GM18858 (cell line): ENCODE results near the gene PSMG4.

ENCODE experiments used
- ATAC-seq: cut with Tn5 transposase; IDR thresholded peaks from one replicate; pipeline ENCODE4 v1.9.1; 2021; ENCODE audit not compliant: unreplicated experiment

The PSMG4 gene

GRCh38 chr6:3288711-3289663, 30.2 kb downstream of the PSMG4 start:
- no peak for ATAC-seq

GRCh38 chr6:3289664-3290055, 30.9 kb downstream of the PSMG4 start:
- no peak for ATAC-seq

DNA sequence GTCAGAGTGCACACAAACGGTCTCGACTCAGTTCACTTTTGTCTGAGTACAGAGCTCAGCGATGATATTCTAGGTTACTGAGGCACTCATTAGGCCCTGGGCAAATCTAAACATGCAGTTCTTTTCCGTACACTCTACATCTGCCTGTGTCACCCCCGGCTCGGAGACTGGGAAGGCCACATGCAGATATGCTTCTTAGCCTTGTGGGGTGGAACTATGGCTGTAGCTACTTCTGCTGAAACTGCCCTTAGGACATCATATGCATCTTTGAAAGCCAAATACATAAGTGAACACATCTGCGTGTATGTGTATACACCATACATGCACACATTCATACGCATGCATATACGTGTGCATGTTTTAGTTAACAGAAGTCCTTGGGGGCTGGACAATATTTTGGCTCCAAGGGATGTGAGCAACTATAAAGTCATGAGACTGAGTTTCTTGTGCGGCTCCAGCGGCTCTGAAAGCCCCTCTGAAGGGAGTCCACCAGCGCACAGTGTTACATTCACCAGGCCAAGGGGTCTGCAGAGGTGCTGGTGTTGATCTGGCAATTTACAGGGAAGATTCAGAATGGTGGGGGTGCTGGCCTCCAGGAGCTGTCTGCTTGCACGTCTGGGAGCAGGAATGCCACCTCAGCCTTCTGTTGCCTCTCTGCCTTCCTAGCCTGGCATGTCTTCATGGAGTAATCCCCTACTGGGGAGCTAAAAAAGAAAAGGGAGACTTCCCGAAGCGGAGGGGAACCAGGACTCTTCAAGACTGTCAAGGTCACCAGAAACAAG, 31.6 kb downstream of the PSMG4 start:
- ATAC-seq = no peak

DNA sequence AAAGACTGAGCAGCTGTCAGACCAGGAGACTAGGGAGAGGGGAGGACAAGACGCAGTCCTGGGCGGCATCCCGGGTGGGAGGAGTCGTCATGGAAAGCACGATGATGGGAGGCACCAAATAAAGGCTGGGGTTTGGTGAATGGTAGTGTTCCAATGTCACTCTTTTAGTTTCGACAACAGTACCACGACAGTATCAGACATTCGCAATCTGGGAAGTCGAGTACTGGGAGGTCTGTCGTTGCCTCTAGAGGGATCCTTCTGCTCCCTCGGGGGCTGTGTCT, 32.1 kb downstream of the PSMG4 start:
- no peak for ATAC-seq

GRCh38 chr6:3291346-3291745, 32.6 kb downstream of the PSMG4 start:
- no peak for ATAC-seq

DNA sequence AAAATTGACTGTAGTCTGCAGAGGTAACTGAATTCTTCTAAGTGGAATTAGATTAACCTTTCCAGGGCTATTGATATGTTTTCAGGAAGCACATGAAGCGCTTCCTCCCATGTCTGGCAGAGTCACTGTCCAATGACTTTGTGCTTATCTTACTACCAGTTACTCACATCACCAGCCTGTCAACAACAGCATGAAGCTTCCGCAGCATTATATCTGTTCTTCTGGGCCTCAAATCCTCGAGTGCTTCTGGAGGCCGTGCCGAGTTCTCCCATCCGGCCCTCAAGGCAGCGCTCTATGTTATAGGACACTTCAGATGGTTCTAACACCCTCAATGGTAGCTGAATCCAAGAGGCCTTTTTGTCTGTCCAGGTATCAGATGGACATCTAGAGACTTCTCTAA, 33.2 kb downstream of the PSMG4 start:
- ATAC-seq = no peak

- ATAC-seq = no peak
These were observed 33.9 kb downstream of the PSMG4 start for GRCh38 chr6:3292431-3293197.

DNA sequence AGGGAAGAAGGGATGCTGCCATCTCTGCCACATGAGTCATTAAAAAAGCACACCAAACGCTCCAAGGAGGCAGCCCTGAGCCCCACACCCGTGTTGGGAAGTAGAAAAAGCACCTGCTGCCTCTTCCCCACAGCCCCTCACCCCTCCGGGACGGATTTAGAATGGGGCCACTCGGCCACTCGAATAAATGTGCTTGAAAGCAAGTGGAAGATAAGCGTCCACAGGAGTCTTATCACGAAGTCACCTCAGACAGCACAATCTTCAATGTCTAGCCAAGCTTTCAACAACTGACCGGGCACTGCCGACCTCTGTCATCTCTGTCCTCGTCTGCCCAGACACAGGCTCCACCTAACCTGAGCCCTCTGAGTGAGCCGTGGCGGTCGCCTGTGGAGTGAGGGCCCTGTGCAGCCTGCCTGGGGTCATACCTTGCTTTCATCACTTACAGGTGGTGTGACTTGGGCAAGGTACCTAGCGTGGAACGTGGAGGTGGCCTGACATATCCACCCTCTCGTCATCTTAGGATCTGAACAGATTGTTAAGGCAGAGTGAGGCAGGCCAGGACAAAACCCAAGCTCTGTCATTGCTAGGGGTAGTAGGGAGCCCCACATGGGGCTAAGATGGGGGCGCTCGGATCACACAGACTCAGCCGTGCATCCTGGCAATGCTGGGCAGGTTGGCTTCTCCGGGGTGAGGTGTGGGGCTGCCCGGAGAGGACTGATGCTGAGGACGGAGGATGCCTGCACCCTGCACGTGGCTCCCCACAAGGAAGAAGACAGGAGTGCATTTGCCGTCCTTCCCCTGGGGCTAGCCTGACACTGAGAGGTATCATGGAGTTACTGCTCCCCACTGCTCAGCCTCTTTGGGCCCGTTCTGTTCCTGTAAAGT, 34.8 kb downstream of the PSMG4 start:
- ATAC-seq = no peak

DNA sequence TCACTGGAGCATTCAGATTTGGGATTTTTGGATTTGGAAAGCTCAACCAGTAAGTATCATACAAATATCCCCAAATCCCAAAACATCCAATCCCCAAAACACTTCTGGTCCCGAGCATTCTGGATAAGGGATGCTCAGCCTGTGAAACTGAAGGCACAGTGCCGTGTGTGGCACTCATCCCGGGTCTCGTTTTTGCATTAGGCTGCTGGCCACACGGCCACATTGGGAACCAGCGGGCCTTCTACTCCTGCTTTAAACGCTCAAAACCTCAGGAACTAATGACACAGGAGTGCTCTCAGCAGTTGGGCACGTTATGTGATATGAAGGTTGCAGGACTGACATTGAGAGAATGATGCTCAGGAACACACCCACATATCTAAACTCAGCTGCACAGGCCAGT, 35.6 kb downstream of the PSMG4 start:
- no peak for ATAC-seq

- no peak for ATAC-seq
These were observed 36.4 kb downstream of the PSMG4 start for GRCh38 chr6:3294921-3295871.

GRCh38 chr6:3296078-3296477, 37.3 kb downstream of the PSMG4 start:
- no peak for ATAC-seq

- no peak for ATAC-seq
These were observed 37.8 kb downstream of the PSMG4 start for GRCh38 chr6:3296537-3296936.

DNA sequence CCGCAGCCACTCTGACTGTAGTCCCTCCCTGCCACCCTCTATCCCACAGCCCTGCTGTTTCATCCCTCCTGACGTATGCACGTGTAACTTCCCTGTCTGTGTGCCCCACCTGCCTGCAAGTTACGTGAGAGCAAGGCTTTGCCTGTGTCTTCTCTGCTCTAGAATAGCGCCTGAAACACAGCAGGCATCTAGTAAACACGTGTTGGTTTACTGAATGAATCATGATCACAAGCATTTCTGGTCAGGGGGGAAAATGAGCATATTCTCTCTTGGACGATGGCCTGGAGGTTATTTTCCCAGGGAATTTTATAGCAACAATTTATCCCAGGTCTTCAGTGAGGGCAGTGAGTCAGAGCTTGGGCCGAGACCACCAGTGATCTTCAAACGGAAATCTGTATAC, 38.3 kb downstream of the PSMG4 start:
- ATAC-seq = no peak

DNA sequence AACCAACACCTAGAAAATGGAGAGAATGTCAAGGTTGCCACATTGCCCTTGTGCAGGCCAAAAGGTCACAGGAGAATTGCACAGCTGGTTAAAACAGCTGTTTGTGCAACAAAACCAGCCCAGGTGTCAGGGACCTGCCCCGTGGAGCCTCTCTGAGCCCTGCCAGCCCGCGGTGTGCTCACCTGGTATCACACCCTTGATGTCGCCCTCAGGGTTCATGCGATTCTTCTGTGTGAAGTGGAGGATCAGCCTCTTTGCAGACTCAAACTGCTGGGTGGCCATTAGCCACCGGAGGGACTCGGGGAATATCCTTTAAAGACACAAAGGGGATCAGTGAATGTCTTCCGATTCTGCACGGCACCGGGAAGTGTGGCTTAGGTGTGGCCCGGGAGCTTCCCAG, 39.2 kb downstream of the PSMG4 start:
- no peak for ATAC-seq

DNA sequence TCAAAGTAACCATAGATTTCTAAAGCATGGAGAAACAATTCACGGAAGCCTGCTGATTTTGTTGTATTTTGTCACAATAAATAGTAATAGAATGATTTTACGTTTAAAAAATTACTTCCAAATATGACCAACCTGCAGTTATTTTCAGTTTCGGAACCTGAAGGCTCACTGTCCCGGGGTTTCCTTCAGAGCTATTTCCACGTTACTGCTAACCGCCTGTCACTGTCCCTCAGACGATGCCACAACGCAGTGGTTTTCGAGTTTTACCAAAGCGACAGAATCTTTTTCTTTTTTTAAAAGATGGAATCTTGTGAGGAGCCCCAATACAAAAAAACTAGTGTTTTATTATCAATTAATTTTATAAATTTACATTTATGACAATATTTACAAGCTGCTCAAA, 40.5 kb downstream of the PSMG4 start:
- no peak for ATAC-seq

- no peak for ATAC-seq
These were observed 42.8 kb downstream of the PSMG4 start for GRCh38 chr6:3301506-3301905.

GRCh38 chr6:3303795-3304411, 45.2 kb downstream of the PSMG4 start:
- no peak for ATAC-seq

GRCh38 chr6:3304500-3305215, 45.9 kb downstream of the PSMG4 start:
- no peak for ATAC-seq

GRCh38 chr6:3305216-3305565, 46.4 kb downstream of the PSMG4 start:
- no peak for ATAC-seq
